ENCODE data around the gene SYNJ1.
"Not testable (repeated sequence)": the region's sequence is repeated elsewhere in the genome, so short reads cannot be mapped to it uniquely, and the experiment has no call there.

Gene SYNJ1

DNA sequence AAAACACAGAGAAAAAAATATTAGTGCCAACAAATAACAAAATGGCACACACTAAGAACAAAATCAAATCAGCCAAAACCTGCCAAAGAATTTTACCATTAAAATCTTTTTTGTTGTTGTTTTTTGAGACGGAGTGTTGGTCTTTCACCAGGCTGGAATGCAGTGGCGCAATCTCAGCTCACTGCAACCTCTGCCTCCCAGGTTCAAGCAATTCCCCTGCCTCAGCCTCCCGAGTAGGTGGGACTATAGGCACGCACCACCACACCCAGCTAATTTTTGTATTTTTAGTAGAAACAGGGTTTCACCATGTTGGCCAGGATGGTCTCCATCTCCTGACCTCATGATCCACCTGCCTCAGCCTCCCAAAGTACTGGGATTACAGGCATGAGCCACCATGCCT is 8.3 kb upstream of the SYNJ1 start:
- not testable (repeated sequence) for DNase-seq (ENCODE audit: low spot score)

DNA sequence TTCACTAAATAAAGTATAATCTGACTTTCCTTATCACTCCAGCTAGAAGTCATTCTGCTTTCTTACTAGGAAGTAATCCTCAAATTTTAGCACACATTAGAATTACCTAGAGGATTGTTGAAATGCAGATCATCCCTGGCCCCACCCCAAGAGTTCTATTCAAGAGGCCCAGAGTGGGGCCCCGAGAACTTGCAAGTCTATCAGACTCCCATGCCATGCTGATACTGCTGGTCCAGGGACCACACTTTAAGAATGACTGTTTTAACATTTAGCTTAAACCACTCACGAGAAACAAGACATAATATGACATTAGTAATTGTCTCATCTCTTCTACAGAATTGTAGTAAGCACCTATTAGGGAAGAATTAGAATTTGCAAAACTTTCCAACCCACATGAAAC is 7.7 kb upstream of the SYNJ1 start:
- DNase-seq (ENCODE audit: low spot score) = no peak

GRCh38 chr21:32733990-32734613 is 6.3 kb upstream of the SYNJ1 start:
- DNase-seq (ENCODE audit: low spot score) = no peak

GRCh38 chr21:32733356-32733755 is 5.5 kb upstream of the SYNJ1 start:
- DNase-seq (ENCODE audit: low spot score) = no peak

DNA sequence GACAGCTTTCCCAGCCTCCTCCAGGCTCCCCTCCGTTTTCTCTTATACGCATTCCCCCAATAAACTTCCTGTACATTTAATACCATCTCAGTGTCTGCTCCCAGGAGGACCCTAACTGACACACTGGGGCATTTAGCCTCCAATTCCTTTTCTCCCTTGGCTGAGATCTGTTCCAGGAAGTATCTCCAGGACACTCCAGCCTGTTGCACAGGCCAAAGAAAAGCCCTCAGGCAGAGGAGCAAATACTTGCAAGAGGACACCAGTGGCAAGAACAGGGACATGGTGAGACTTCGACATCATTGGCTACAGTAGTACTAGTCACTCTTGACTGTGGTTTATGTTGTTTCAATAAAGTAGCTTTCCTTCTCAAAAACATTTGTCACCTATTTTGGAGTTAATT is 4.7 kb upstream of the SYNJ1 start:
- no peak for DNase-seq (ENCODE audit: low spot score)

- DNase-seq (ENCODE audit: low spot score) = no peak
Observed at GRCh38 chr21:32728848-32729247, 1.0 kb upstream of the SYNJ1 start.

DNA sequence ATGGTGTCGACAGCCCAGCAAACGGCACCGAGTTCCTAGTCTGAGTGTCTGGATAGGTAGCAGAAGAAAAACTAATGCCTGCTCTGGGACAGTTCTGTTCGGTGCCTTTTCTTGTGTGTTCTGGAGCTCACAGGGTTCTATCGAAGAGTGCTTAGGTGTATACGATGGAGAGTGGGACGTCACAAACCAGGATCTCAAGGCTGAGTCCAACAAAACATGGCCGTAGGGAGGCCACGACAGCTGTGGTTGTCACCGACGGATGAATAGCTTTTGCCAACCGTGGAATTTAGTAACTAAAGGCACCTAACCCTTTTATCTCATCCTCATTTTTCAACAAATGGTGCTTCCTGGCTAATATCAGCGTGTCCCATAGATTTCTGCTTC is 635 bp upstream of the SYNJ1 start:
- DNase-seq (ENCODE audit: low spot score) = no peak

- DNase-seq (ENCODE audit: low spot score) = peak; percentile 61
Observed at GRCh38 chr21:32726839-32727686, 750 bp downstream of the SYNJ1 start.

DNA sequence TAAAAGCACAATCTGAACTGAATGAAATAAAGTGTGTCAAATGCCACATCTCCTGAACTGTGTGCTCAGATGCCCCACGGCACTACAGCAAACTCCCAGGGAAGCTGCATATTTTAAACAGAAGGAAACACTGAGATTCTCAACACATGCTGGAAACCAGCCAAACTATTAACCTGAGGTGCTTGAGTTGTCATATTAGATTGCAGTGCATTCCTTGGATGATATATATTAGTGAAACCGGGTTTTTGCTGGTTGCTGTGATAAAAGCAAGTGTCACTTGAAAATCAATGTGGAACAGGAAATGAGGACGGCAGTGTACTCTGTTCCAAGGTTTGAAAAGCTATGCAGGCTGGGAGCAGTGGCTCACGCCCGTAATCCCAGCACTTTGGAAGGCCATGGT is 8.7 kb downstream of the SYNJ1 start:
- no peak for DNase-seq (ENCODE audit: low spot score)

DNA sequence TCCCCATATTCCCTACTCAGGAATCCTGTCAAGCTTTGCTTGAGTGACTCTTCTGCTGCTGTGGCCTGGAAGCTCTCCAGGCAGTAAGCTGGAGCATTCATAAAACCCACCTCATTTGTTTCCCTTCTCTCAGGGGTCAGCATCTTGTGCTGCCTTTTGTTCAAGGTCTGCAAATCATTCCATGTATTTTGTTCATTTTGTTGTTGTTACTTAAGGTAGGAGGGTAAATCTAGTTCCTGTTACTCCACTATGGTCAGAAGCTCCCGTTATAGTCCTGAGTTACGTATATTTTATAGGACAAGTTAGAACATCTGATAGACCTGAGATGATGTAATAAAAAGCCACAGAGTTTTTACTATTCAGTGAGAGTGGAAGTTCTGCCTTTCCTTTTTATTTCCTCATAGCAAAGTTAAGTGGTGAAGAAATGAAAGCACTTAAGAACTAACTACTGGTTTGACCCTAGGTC is 9.9 kb downstream of the SYNJ1 start:
- DNase-seq (ENCODE audit: low spot score) = no peak

- DNase-seq (ENCODE audit: low spot score) = no peak
Observed at GRCh38 chr21:32716486-32716885, 11.3 kb downstream of the SYNJ1 start.

GRCh38 chr21:32713726-32714125 is 14.1 kb downstream of the SYNJ1 start:
- no peak for DNase-seq (ENCODE audit: low spot score)

DNA sequence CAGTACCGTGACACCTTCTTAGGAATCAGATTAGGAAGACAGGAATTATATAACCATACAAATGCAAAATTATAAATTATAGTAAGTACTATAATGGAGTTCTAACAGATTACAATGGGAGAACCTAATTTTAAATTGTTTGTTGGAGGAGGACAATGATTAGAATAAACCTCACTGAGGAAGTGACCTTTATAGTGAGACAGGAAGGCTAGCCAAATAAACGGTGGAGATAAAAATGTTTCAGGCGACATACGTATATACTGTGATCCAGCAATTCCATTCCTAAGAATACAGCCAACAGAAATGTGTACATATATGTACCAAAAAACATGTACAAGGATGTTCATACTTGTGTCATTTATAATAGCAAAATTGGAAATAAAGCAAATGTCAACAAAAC is 15.2 kb downstream of the SYNJ1 start:
- DNase-seq (ENCODE audit: low spot score) = no peak

DNA sequence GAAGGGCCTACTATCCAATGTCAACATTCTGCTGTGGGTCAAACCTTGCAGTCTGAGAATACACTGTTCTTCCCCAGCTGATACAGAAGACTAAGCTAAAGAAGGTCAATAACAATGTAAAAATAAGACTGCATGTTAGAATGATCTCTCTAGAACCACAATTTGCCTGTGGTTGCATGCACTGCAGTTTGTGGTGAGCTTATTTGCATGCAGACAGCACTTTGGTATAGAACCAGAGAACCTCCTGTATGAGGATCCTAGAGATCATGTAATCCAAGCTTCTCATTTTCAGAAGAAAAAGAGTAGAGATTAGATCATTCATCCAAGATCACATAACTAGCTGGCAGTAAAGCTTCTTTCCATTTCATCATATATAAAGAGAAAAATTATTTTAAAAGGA is 15.8 kb downstream of the SYNJ1 start:
- DNase-seq (ENCODE audit: low spot score) = no peak

DNA sequence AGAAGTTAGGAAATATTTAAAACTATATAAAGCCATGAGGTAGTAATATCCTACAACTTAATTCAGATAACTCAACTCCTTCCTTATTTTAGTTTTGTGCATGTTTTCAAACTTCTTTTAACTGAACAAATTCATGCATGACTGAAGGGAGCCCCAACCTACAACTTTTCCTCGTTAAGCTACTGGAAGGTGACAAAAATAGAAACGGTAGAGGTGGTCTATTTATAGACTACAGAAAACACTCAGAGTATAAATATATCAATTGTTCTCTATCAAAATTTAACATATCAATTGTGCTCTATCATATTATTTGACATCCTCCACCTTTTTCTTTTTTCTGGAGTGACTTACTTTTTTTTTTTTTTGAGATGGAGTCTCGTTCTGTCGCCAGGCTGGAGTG is 16.8 kb downstream of the SYNJ1 start:
- no peak for DNase-seq (ENCODE audit: low spot score)

- no peak for DNase-seq (ENCODE audit: low spot score)
Observed at GRCh38 chr21:32710069-32710784, 17.6 kb downstream of the SYNJ1 start.

- DNase-seq (ENCODE audit: low spot score) = no peak
Observed at GRCh38 chr21:32708069-32708468, 19.7 kb downstream of the SYNJ1 start.

- no peak for DNase-seq (ENCODE audit: low spot score)
Observed at GRCh38 chr21:32705901-32706300, 21.9 kb downstream of the SYNJ1 start.

GRCh38 chr21:32705139-32705538 is 22.7 kb downstream of the SYNJ1 start:
- DNase-seq (ENCODE audit: low spot score) = no peak

GRCh38 chr21:32702702-32703101 is 25.1 kb downstream of the SYNJ1 start:
- no peak for DNase-seq (ENCODE audit: low spot score)

GRCh38 chr21:32698971-32699693 is 28.7 kb downstream of the SYNJ1 start:
- no peak for DNase-seq (ENCODE audit: low spot score)

- DNase-seq (ENCODE audit: low spot score) = no peak
Observed at GRCh38 chr21:32698286-32698685, 29.5 kb downstream of the SYNJ1 start.

All from SW480 (cell line).